ENCODE results near the gene ASAP2. TPM values are rescaled to one million over a fixed set of nuclear protein-coding genes. Genes with fewer than 3 reads are reported as not detected.

Gene ASAP2
- total RNA-seq, 2 experiments from 2014 or later: 0.27 TPM; not detected in 1

DNA sequence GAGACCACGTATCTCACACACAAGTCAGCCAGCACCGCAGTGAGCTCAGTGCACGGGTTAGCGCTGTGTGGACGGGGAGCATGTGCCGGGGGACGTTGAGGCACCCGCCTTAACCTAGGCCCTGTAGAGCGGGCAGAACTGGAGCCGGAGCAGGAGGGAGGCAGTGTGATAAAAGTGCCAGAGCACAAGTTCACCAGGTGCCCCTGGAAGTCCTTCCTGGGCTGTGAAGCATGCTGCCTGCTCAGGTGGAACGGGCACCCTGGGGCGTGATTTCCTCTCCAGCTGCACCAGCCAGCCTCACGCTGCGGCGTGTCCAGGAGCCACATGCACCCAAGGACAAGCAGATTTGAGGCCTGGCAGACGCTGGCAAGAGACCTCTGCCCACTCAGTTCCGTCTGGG lies 166.4 kb downstream of the ASAP2 start:
- ChIA-PET CTCF (ENCODE audit: unreplicated experiment) (interaction anchor here (0.6 to 0.9 kb wide), 3 partner anchors 12 to 21 kb away, joined by 3 to 4 read pairs (median 3); no protein-coding TSS in a partner anchor), POLR2A (no interaction called here)
- no TSS peak for BruUV-seq (replicated peaks)
- Histone ChIP-seq H3K4me1 (ENCODE audit: insufficient read depth, low read length, poor library complexity, severe bottlenecking) (peaks cover 46% of the 10 kb centered on the region), H3K27ac (ENCODE audit: low read depth, low read length, poor library complexity, severe bottlenecking) (peak overlapping the region; percentile 34), H3K4me2 (ENCODE audit: low read length) (peak overlapping the region; percentile 54), H3K79me2 (ENCODE audit: insufficient read depth, low read depth, low read length) (no peaks in the 10 kb centered on the region), H3K9me2 (ENCODE audit: insufficient read depth, low read length) (no peaks in the 10 kb centered on the region), H4K20me1 (ENCODE audit: insufficient read depth, low read length) (no peaks in the 10 kb centered on the region), H2AFZ (ENCODE audit: low read length) (peak overlapping the region; percentile 26; the same call in 1 of the 2 replicates), H3K9me3 (ENCODE audit: low read length) (no peaks in the 10 kb centered on the region), H3K36me3 (ENCODE audit: insufficient read depth, low read length) (no peaks in the 10 kb centered on the region), H3K4me3 (ENCODE audit: low read depth, low read length, poor library complexity, severe bottlenecking) (no peak overlapping the region)
- peak; percentile 90 for DNase-seq (ENCODE audit: low spot score)
- TF ChIP-seq, protein P1, sequence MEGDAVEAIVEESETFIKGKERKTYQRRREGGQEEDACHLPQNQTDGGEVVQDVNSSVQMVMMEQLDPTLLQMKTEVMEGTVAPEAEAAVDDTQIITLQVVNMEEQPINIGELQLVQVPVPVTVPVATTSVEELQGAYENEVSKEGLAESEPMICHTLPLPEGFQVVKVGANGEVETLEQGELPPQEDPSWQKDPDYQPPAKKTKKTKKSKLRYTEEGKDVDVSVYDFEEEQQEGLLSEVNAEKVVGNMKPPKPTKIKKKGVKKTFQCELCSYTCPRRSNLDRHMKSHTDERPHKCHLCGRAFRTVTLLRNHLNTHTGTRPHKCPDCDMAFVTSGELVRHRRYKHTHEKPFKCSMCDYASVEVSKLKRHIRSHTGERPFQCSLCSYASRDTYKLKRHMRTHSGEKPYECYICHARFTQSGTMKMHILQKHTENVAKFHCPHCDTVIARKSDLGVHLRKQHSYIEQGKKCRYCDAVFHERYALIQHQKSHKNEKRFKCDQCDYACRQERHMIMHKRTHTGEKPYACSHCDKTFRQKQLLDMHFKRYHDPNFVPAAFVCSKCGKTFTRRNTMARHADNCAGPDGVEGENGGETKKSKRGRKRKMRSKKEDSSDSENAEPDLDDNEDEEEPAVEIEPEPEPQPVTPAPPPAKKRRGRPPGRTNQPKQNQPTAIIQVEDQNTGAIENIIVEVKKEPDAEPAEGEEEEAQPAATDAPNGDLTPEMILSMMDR (conservative IDR thresholded peaks at IDR 0.05; ENCODE audit: low read length): no peak
- no peak for TF ChIP-seq EZH2phosphoT487 (IDR thresholded peaks at IDR 0.05; ENCODE audit: borderline replicate concordance, low read depth, low read length)
- intact Hi-C loops (cut with micrococcal nuclease; ENCODE audit: unreplicated experiment): loop anchor here (2.0 to 5.0 kb wide), 2 partner anchors 50 to 166 kb away; partner anchors contain the start of genes ASAP2, CPSF3 and ITGB1BP1

DNA sequence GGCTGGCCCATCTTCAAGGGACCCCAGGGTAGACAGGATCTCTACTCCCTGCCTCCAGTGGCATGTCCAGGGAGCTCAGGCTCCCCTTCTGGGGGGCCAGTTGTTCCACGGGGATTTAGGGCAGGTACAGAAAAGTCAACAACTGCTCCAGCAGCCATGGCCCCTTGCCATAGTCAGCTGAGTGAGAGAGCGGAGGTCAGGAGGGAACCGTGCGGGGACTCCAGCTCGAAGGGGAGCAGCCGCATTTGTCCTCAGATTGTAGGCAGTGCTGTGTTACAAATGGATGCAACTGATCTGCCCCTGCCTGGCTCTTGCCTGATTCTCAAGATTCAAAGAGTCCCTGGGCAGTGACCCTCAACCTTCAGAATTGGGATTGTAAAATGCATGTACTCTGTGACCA lies 166.9 kb downstream of the ASAP2 start:
- TF ChIP-seq EZH2phosphoT487 (IDR thresholded peaks at IDR 0.05; ENCODE audit: borderline replicate concordance, low read depth, low read length): no peak
- no TSS peak for BruUV-seq (replicated peaks)
- Histone ChIP-seq H3K27ac (ENCODE audit: low read depth, low read length, poor library complexity, severe bottlenecking) (peak overlapping the region; percentile 34), H3K79me2 (ENCODE audit: insufficient read depth, low read depth, low read length) (no peaks in the 10 kb centered on the region), H3K4me1 (ENCODE audit: insufficient read depth, low read length, poor library complexity, severe bottlenecking) (peaks cover 46% of the 10 kb centered on the region), H4K20me1 (ENCODE audit: insufficient read depth, low read length) (no peaks in the 10 kb centered on the region), H3K9me3 (ENCODE audit: low read length) (no peaks in the 10 kb centered on the region), H3K4me2 (ENCODE audit: low read length) (peak overlapping the region; percentile 54), H3K9me2 (ENCODE audit: insufficient read depth, low read length) (no peaks in the 10 kb centered on the region), H3K4me3 (ENCODE audit: low read depth, low read length, poor library complexity, severe bottlenecking) (no peak overlapping the region), H3K36me3 (ENCODE audit: insufficient read depth, low read length) (no peaks in the 10 kb centered on the region), H2AFZ (ENCODE audit: low read length) (peak overlapping the region; percentile 26; the same call in 1 of the 2 replicates)
- intact Hi-C loops (cut with micrococcal nuclease; ENCODE audit: unreplicated experiment): loop anchor here (2.0 to 5.0 kb wide), 2 partner anchors 49 to 166 kb away; partner anchors contain the start of genes ASAP2, CPSF3 and ITGB1BP1
- POLR2A ChIA-PET: no interaction called here
- CTCF ChIA-PET (ENCODE audit: unreplicated experiment): interaction anchor here (0.6 kb wide), 1 partner anchor 21 kb away, joined by 4 read pairs; no protein-coding TSS in a partner anchor
- no peak for DNase-seq (ENCODE audit: low spot score)

DNA sequence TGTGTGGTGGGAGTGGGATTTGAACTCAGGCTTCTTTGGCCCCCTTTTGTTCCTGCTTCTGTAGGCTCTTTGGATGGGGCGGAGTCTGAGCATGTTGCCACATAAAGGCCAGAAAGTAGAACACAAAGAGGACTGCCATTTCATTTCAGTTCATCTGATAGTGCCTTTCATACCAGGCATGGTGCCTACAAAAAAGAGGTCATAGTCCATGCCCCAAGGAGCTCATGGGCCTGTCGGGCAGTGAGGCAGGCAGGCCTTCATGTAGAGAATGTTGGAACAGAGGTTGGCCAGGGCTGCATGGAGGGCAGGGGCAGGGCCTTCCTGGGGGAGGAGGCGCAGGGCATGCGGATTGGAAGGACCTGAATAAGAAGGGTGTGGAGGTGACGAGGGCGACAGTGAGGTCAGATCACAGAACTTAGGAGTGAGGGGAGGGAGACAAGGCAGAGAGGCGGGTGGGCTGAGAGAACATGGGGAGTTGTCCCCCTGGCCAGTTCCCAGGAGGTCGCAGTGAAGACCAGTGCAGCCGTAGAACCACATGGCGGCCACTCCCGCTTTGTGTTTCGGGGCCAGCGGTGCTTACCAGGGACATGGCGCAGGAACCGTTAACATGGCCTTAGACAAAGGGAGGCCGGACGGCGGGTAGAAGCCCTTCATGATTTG lies 167.6 kb downstream of the ASAP2 start:
- H3K4me1 ChIP-seq (ENCODE audit: insufficient read depth, low read length, poor library complexity, severe bottlenecking): peaks cover 46% of the 10 kb centered on the region
- no peak overlapping the region for H2AFZ ChIP-seq (ENCODE audit: low read length)
- no peaks in the 10 kb centered on the region for H3K79me2 ChIP-seq (ENCODE audit: insufficient read depth, low read depth, low read length)
- no peak overlapping the region for H3K4me2 ChIP-seq (ENCODE audit: low read length)
- H3K9me2 ChIP-seq (ENCODE audit: insufficient read depth, low read length): no peaks in the 10 kb centered on the region
- POLR2A ChIA-PET: interaction anchor here (0.7 kb wide), 1 partner anchor 13 kb away, joined by 3 read pairs; no protein-coding TSS in a partner anchor
- CTCF ChIA-PET (ENCODE audit: unreplicated experiment): no interaction called here
- no peaks in the 10 kb centered on the region for H4K20me1 ChIP-seq (ENCODE audit: insufficient read depth, low read length)
- TF ChIP-seq EZH2phosphoT487 (IDR thresholded peaks at IDR 0.05; ENCODE audit: borderline replicate concordance, low read depth, low read length): no peak
- TF ChIP-seq, protein P1 (conservative IDR thresholded peaks at IDR 0.05; ENCODE audit: low read length): no peak
- H3K4me3 ChIP-seq (ENCODE audit: low read depth, low read length, poor library complexity, severe bottlenecking): no peak overlapping the region
- no peak for DNase-seq (ENCODE audit: low spot score)
- H3K36me3 ChIP-seq (ENCODE audit: insufficient read depth, low read length): no peaks in the 10 kb centered on the region
- intact Hi-C loops (cut with micrococcal nuclease; ENCODE audit: unreplicated experiment): loop anchor here (5.0 kb wide), 1 partner anchor 167 kb away; the partner anchor contains the start of gene ASAP2
- no peak overlapping the region for H3K27ac ChIP-seq (ENCODE audit: low read depth, low read length, poor library complexity, severe bottlenecking)
- BruUV-seq (replicated peaks): no TSS peak
- H3K9me3 ChIP-seq (ENCODE audit: low read length): no peaks in the 10 kb centered on the region
